ENCODE data around the gene NADK.
"Not testable (repeated sequence)": the region's sequence is repeated elsewhere in the genome, so short reads cannot be mapped to it uniquely, and the experiment has no call there.

The NADK gene

GRCh38 chr1:1732381-1732780 is 45.9 kb downstream of the NADK start:
- no peaks in the 10 kb centered on the region for H3K9me3 Mint-ChIP-seq
- no peak for TF ChIP-seq CTCF (IDR thresholded peaks at IDR 0.05)
- no peak overlapping the region for H3K4me3 Mint-ChIP-seq
- H3K36me3 Mint-ChIP-seq (ENCODE audit: low read depth), result peaks cover 32% of the 10 kb centered on the region
- H3K4me1 Mint-ChIP-seq, result no peaks in the 10 kb centered on the region
- H3K27me3 Mint-ChIP-seq (ENCODE audit: low read depth, poor library complexity), result no peaks in the 10 kb centered on the region
- DNase-seq, result no peak
- H3K27ac Mint-ChIP-seq, result no peak overlapping the region

- Mint-ChIP-seq H3K4me3 (no peak overlapping the region), H3K36me3 (ENCODE audit: low read depth) (peaks cover 39% of the 10 kb centered on the region), H3K9me3 (no peaks in the 10 kb centered on the region), H3K4me1 (no peaks in the 10 kb centered on the region), H3K27ac (no peak overlapping the region), H3K27me3 (ENCODE audit: low read depth, poor library complexity) (no peaks in the 10 kb centered on the region)
- TF ChIP-seq CTCF (IDR thresholded peaks at IDR 0.05), result no peak
- no peak for DNase-seq
Observed at GRCh38 chr1:1730870-1731269, 47.4 kb downstream of the NADK start.

GRCh38 chr1:1730230-1730629 is 48.0 kb downstream of the NADK start:
- H3K36me3 Mint-ChIP-seq (ENCODE audit: low read depth), result peaks cover 33% of the 10 kb centered on the region
- H3K4me1 Mint-ChIP-seq; H3K9me3 Mint-ChIP-seq; H3K27ac Mint-ChIP-seq; H3K27me3 Mint-ChIP-seq (ENCODE audit: low read depth, poor library complexity); DNase-seq; H3K4me3 Mint-ChIP-seq: not testable (repeated sequence)

- H3K36me3 Mint-ChIP-seq (ENCODE audit: low read depth), result peaks cover 27% of the 10 kb centered on the region
- H3K4me1 Mint-ChIP-seq; H3K4me3 Mint-ChIP-seq; DNase-seq; H3K27ac Mint-ChIP-seq; H3K9me3 Mint-ChIP-seq; H3K27me3 Mint-ChIP-seq (ENCODE audit: low read depth, poor library complexity): not testable (repeated sequence)
Observed at GRCh38 chr1:1729116-1729816, 49.0 kb downstream of the NADK start.

- H3K4me1 Mint-ChIP-seq; H3K27me3 Mint-ChIP-seq (ENCODE audit: low read depth, poor library complexity); DNase-seq; H3K27ac Mint-ChIP-seq; H3K4me3 Mint-ChIP-seq; H3K9me3 Mint-ChIP-seq: not testable (repeated sequence)
- peaks cover 22% of the 10 kb centered on the region for H3K36me3 Mint-ChIP-seq (ENCODE audit: low read depth)
Observed at GRCh38 chr1:1728308-1729005, 49.8 kb downstream of the NADK start.

GRCh38 chr1:1727131-1727651 is 51.1 kb downstream of the NADK start:
- H3K27me3 Mint-ChIP-seq (ENCODE audit: low read depth, poor library complexity); H3K4me1 Mint-ChIP-seq; DNase-seq; H3K27ac Mint-ChIP-seq; H3K9me3 Mint-ChIP-seq; H3K4me3 Mint-ChIP-seq: not testable (repeated sequence)
- peaks cover 16% of the 10 kb centered on the region for H3K36me3 Mint-ChIP-seq (ENCODE audit: low read depth)

- DNase-seq; H3K27me3 Mint-ChIP-seq (ENCODE audit: low read depth, poor library complexity); H3K9me3 Mint-ChIP-seq; H3K4me1 Mint-ChIP-seq: not testable (repeated sequence)
- Mint-ChIP-seq H3K36me3 (ENCODE audit: low read depth) (peaks cover 16% of the 10 kb centered on the region), H3K4me3 (peak overlapping the region; percentile 49), H3K27ac (peak overlapping the region; percentile 79)
Observed at GRCh38 chr1:1726088-1726487, 52.2 kb downstream of the NADK start.

GRCh38 chr1:1724035-1724864 is 54.0 kb downstream of the NADK start, which contains the start of gene CDK11A:
Gene CDK11A (minus strand): TSS chr1:1724357. CDS start chr1:1722818, 1,539 bp downstream.
- Mint-ChIP-seq H3K4me3 (peak within 1 kb of the TSS; percentile 94), H3K27ac (peak within 1 kb of the TSS; percentile 99), H3K36me3 (ENCODE audit: low read depth) (peaks cover 20% of the 10 kb centered on the region)
- H3K27me3 Mint-ChIP-seq (ENCODE audit: low read depth, poor library complexity); H3K9me3 Mint-ChIP-seq; H3K4me1 Mint-ChIP-seq: not testable (repeated sequence)
- peak; percentile 54 for TF ChIP-seq CTCF (IDR thresholded peaks at IDR 0.05)
- peak; percentile 91 for DNase-seq

Data from nephron progenitor cell (in vitro differentiated cells).